Kidney (tissue), 14 donors: ENCODE data around the gene REC8. TPM values are rescaled to one million over a fixed set of nuclear protein-coding genes. Genes with fewer than 3 reads are reported as not detected.

Experiments used
- DNase-seq, 5 donors: peaks; one replicate each; pipeline ENCODE4 v3.0.0-alpha.2; 2013 to 2020
- FAIRE-seq: peaks from 2 replicates; lab custom pipeline; 2012; peaks lifted over from hg19 to GRCh38; lab: Jason Lieb, UNC
- H3K27ac ChIP-seq, 2 donors: one replicate each; pipeline ENCODE4 v1.7.0; 2013; ENCODE audit warnings: low read depth in 2 of 2, low read length in 2 of 2, inconsistent platforms in 1 of 2
- H3K27me3 ChIP-seq: one replicate; pipeline ENCODE4 v1.7.1; 2013; ENCODE audit warnings: low read length, inconsistent platforms; ENCODE audit not compliant: control insufficient read depth, insufficient read depth
- H3K36me3 ChIP-seq, 3 donors: one replicate each; pipeline versions ENCODE4 v1.7.0 to v1.7.1; 2013; ENCODE audit warnings: low read length in 3 of 3, control low read depth in 1 of 3, inconsistent platforms in 1 of 3; ENCODE audit not compliant: insufficient read depth in 3 of 3, control insufficient read depth in 2 of 3
- H3K4me1 ChIP-seq, 3 donors: one replicate each; pipeline versions ENCODE4 v1.7.0 to v1.7.1; 2013; ENCODE audit warnings: low read length in 3 of 3, inconsistent platforms in 1 of 3, low read depth in 1 of 3; ENCODE audit not compliant: control insufficient read depth in 2 of 3, insufficient read depth in 2 of 3
- H3K4me3 ChIP-seq, 3 donors: one replicate each; pipeline versions ENCODE4 v1.7.0 to v1.8.1; 2013; ENCODE audit warnings: low read length in 3 of 3, control low read depth in 1 of 3, inconsistent platforms in 1 of 3
- H3K9ac ChIP-seq, 3 donors: one replicate each; pipeline versions ENCODE4 v1.7.0 to v1.7.1; 2013; ENCODE audit warnings: low read length in 3 of 3, control low read depth in 1 of 3, inconsistent platforms in 1 of 3
- H3K9me3 ChIP-seq, 3 donors: one replicate each; pipeline versions ENCODE4 v1.7.0 to v1.7.1; 2013; ENCODE audit warnings: low read length in 3 of 3, control low read depth in 1 of 3, inconsistent platforms in 1 of 3; ENCODE audit not compliant: control insufficient read depth in 2 of 3, insufficient read depth in 1 of 3
- intact Hi-C: fragments of 100-400 bp; cut with DNase I; formaldehyde crosslinking; loops from one replicate; pipeline ENCODE4 v1.11.1; 2022
- polyA plus RNA-seq: library from polyadenylated mRNA; stranded (reverse); fragments of 350-450 nt; fragmentation: Illumina TruSeq; extraction: RNeasy Lipid Tissue Mini Kit (QIAGEN cat#74804); gene quantifications from one replicate; pipeline ENCODE4 v1.2.3, GENCODE V29; 2014; ENCODE audit warnings: low read depth, low replicate concordance; ENCODE audit not compliant: insufficient read depth
- total RNA-seq: library from RNA; stranded (reverse); fragmentation: NEBNext Ultra II Directional; extraction: Animal tissue kit (Norgen Biotek cat#: 25700); gene quantifications from one replicate; pipeline ENCODE4 v1.2.1, GENCODE V29; 2021
- TF ChIP-seq, protein P1 (sequence below): IDR thresholded peaks from 3 replicates; pipeline ENCODE4 v1.5.1; 2012; ENCODE audit warnings: mild to moderate bottlenecking, moderate library complexity, borderline replicate concordance; ENCODE audit not compliant: insufficient read depth; ENCODE audit errors: extremely low read depth
- donor health status: control.
- donor health status: control.
- donor health status: control.
- donor health status: control.
- donor health status: control.
- donor health status: DM: yes; HTN: yes; CAD: no.
- donor health status: Normal renal cell carcinoma (clear cell type).

REC8 gene
- total and polyA plus RNA-seq, 2 donors from 2014 or later: 39.9 to 51.4 TPM

DNA sequence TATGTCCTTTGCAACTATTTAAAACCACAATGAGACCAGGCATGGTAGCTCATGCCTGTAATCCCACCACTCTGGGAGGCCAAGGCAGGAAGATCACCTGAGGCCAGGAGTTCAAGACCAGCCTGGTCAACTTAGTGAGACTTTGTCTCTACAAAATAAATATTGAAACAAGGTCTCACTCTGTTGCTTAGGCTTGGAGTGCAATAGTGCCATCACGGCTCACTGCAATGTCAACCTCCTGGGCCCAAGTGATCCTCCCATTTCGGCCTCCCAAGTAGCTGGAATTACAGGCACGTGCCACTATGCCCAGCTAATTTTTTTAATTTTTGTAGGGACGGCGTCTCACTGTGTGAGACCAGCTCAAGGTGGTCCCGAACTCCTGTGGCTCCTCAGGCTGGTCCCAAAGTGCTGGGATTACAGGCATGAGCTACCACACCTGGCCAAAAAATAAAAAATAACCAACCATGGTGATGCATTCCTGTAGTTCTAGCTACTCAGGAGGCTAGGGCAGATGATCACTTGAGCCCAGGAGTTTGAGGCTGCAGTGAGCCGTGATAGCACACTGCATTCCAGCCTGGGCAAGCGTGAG, 42.4 kb upstream of the REC8 start:
- Histone ChIP-seq H3K27me3 (no peaks in the 10 kb centered on the region), H3K4me1 (peaks cover 0 to 17% (median 10%) of the 10 kb centered on the region in 3 donors), H3K27ac (no peak overlapping the region), H3K9ac (no peak overlapping the region), H3K36me3 (no peaks in the 10 kb centered on the region), H3K4me3 (no peak overlapping the region), H3K9me3 (no peaks in the 10 kb centered on the region)
- TF ChIP-seq, protein P1, sequence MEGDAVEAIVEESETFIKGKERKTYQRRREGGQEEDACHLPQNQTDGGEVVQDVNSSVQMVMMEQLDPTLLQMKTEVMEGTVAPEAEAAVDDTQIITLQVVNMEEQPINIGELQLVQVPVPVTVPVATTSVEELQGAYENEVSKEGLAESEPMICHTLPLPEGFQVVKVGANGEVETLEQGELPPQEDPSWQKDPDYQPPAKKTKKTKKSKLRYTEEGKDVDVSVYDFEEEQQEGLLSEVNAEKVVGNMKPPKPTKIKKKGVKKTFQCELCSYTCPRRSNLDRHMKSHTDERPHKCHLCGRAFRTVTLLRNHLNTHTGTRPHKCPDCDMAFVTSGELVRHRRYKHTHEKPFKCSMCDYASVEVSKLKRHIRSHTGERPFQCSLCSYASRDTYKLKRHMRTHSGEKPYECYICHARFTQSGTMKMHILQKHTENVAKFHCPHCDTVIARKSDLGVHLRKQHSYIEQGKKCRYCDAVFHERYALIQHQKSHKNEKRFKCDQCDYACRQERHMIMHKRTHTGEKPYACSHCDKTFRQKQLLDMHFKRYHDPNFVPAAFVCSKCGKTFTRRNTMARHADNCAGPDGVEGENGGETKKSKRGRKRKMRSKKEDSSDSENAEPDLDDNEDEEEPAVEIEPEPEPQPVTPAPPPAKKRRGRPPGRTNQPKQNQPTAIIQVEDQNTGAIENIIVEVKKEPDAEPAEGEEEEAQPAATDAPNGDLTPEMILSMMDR: no peak
- intact Hi-C loops: no loop called here
- DNase-seq (no peak), FAIRE-seq (no peak)

DNA sequence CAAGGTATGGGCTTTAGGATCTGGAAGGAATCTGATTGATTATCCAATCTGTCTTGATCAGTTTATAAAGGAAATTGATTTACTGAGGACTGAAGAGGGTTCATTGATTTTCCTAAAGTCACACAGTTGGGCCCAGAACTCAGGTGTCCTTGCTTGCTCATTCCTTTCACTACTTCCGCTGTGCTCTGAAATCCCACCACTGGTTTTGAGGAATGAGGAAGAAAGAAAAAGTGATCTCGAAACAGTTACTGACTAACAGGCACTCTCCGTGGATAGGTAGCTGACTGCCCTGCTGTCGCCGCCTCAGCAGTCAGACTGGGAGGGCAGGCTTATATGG, 41.5 kb upstream of the REC8 start, which contains the start of gene FITM1:
TSS of gene FITM1 (plus strand) at position 280 of the 337 bp plus-strand sequence. CDS start 905 bp downstream, outside the sequence.
- Histone ChIP-seq H3K27ac (peak within 1 kb of the TSS; percentile 58 to 90), H3K9ac (no peak within 1 kb of the TSS), H3K36me3 (no peaks in the 10 kb centered on the region), H3K4me1 (peaks cover 0 to 18% (median 13%) of the 10 kb centered on the region in 3 donors), H3K4me3 (no peak within 1 kb of the TSS), H3K27me3 (no peaks in the 10 kb centered on the region), H3K9me3 (no peaks in the 10 kb centered on the region)
- FAIRE-seq: no peak
- peak in 3 of 5 donors; percentile 18 to 78 (median 20) for DNase-seq
- intact Hi-C loops: no loop called here
- TF ChIP-seq, protein P1: no peak

DNA sequence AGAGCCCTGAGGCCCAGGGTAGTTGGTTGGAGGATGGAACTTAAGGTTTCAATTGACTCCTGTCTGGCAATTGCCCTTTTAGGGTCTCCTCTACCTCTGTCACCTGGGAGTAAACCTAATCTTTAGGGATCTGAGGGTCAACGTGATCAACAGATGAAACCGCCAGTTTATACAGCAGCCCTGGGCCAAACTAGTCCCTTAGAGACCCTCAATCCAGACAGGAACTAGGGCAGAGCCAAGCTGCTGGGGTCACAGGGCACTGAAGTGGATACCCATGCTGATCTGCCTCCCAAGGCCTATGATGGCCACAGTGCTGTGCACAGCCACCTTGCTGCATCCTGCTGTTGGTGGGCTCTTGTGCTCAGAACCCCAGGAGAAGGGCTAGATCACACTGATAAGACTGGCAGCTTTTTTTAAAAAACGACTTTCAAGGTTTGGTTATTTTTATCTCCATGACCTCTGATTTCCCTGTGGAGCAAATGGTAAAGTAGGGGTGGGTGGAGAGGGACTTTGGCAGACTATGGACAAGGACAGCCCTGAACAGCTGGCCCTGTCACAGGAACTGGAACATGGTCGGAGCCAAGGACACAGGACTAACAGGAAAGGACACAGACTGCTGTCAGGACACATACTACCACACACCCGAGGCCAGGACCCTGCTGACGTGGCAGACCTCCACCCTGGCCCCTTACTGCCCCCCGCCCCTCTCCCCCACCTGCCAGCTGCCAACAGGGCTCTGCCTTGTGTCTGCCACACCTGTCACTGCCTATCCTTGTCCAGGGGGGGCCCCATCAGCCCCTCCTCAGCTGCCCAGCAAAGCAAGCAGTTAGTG, 40.9 kb upstream of the REC8 start:
- Histone ChIP-seq H3K9me3 (no peaks in the 10 kb centered on the region), H3K9ac (no peak overlapping the region), H3K27ac (peak overlapping the region; percentile 58 to 90), H3K27me3 (no peaks in the 10 kb centered on the region), H3K4me3 (no peak overlapping the region), H3K4me1 (peaks cover 0 to 21% (median 14%) of the 10 kb centered on the region in 3 donors), H3K36me3 (no peaks in the 10 kb centered on the region)
- TF ChIP-seq, protein P1: no peak
- intact Hi-C loops: no loop called here
- DNase-seq (peak in 2 of 5 donors; percentile 13 to 21), FAIRE-seq (no peak)
